B cell (primary cell): Measurements from ENCODE around the gene GRK1.

Experiments
- CTCF ChIP-seq: fragments of 200-600 bp; IDR thresholded peaks from one replicate; pipeline ENCODE4 v1.8.0; 2022; ENCODE audit warnings: antibody characterized with exemption, mild to moderate bottlenecking
- EZH2 ChIP-seq: IDR thresholded peaks from 2 replicates; pipeline ENCODE4 v1.6.1; 2012; ENCODE audit warnings: borderline replicate concordance, low read depth, mild to moderate bottlenecking, moderate library complexity, low read length; ENCODE audit not compliant: insufficient read depth, poor library complexity, severe bottlenecking

- TF ChIP-seq CTCF, result no peak
- no peak for TF ChIP-seq EZH2
Measured at GRCh38 chr13:113741191-113741668, 74.2 kb downstream of the GRK1 start.
